GM19239 (cell line): ENCODE measurements around the gene ABCD1.
"Not testable (repeated sequence)": the region's sequence is repeated elsewhere in the genome, so short reads cannot be mapped to it uniquely, and the experiment has no call there.

Experiments used
- DNase-seq: peaks from one replicate; pipeline ENCODE4 v3.0.0; 2011; ENCODE audit warnings: low spot score; ENCODE audit not compliant: insufficient read length
- FAIRE-seq: peaks from 2 replicates; lab custom pipeline; 2011; peaks lifted over from hg19 to GRCh38; lab: Jason Lieb, UNC

Gene ABCD1

GRCh38 chrX:153693216-153694086 lies 31.2 kb upstream of the ABCD1 start:
- DNase-seq (no peak), FAIRE-seq (no peak)

GRCh38 chrX:153694256-153694655 lies 30.4 kb upstream of the ABCD1 start:
- DNase-seq, FAIRE-seq: not testable (repeated sequence)

GRCh38 chrX:153694687-153695270 lies 29.9 kb upstream of the ABCD1 start:
- FAIRE-seq (no peak), DNase-seq (no peak)

- FAIRE-seq = no peak
- DNase-seq = no peak
These were observed 28.6 kb upstream of the ABCD1 start for GRCh38 chrX:153696100-153696499.

GRCh38 chrX:153696538-153696937 lies 28.1 kb upstream of the ABCD1 start:
- not testable (repeated sequence) for FAIRE-seq, DNase-seq

- DNase-seq, FAIRE-seq: not testable (repeated sequence)
These were observed 27.5 kb upstream of the ABCD1 start for GRCh38 chrX:153696986-153697722.

- DNase-seq (no peak), FAIRE-seq (no peak)
These were observed 26.5 kb upstream of the ABCD1 start for GRCh38 chrX:153697924-153698865.

GRCh38 chrX:153699210-153699783 lies 25.4 kb upstream of the ABCD1 start:
- not testable (repeated sequence) for FAIRE-seq, DNase-seq

GRCh38 chrX:153699784-153700371 lies 24.8 kb upstream of the ABCD1 start:
- not testable (repeated sequence) for FAIRE-seq, DNase-seq

- no peak for FAIRE-seq
- DNase-seq = no peak
These were observed 24.2 kb upstream of the ABCD1 start for GRCh38 chrX:153700376-153700945.

- DNase-seq (no peak), FAIRE-seq (no peak)
These were observed 23.7 kb upstream of the ABCD1 start for GRCh38 chrX:153700967-153701366.

GRCh38 chrX:153701706-153702105 lies 22.9 kb upstream of the ABCD1 start:
- DNase-seq = no peak
- peak; percentile 18 for FAIRE-seq

GRCh38 chrX:153702336-153703035 lies 22.2 kb upstream of the ABCD1 start:
- DNase-seq = no peak
- FAIRE-seq = no peak

- FAIRE-seq = no peak
- no peak for DNase-seq
These were observed 21.7 kb upstream of the ABCD1 start for GRCh38 chrX:153703036-153703370.

GRCh38 chrX:153704021-153704526 lies 20.6 kb upstream of the ABCD1 start:
- no peak for FAIRE-seq
- DNase-seq = no peak

GRCh38 chrX:153704631-153705402 lies 19.8 kb upstream of the ABCD1 start:
- DNase-seq, FAIRE-seq: not testable (repeated sequence)

- not testable (repeated sequence) for FAIRE-seq
These were observed 19.1 kb upstream of the ABCD1 start for GRCh38 chrX:153705403-153706060.

More at GRCh38 chrX:153705403-153706060, 19.1 kb upstream of the ABCD1 start:
- DNase-seq = not testable (repeated sequence)
